ENCODE data around the gene EXOC7.

- TF ChIP-seq POLR2AphosphoS5 (IDR thresholded peaks at IDR 0.05) (no peak), CTCF (IDR thresholded peaks at IDR 0.05) (no peak)
These were observed 32.2 kb upstream of the EXOC7 start for GRCh38 chr17:76135810-76136188.

Data from breast epithelium (tissue), 3 donors.